GM12873 (cell line): ENCODE results near the gene MAP3K20.

Experiments
- TF ChIP-seq, protein P1 (sequence below): IDR thresholded peaks from 2 replicates; pipeline ENCODE4 v1.5.1; 2012; ENCODE audit warnings: low read depth, mild to moderate bottlenecking, moderate library complexity, low read length, control low read depth; ENCODE audit not compliant: insufficient read depth; ENCODE audit errors: missing control alignments

Gene MAP3K20

DNA sequence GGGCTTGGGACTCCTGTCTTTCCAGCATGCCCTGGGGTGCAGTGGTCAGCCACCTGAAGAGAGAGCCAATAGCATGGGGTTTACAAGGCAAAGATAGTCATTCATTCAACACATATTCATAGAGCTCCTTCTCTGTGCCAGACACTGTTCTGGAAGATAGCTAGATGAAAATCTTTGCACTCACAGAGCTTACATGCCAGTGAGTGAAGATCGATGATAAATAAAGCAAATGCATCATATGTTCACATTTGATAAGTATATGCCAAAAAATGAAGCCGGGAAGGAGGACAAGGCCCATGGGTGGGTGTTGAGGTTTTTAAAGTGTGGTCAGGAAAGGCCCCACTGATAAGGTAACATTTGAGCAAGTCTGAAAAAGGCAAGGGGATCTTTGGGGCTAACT, 148.2 kb downstream of the MAP3K20 start:
- TF ChIP-seq, protein P1, sequence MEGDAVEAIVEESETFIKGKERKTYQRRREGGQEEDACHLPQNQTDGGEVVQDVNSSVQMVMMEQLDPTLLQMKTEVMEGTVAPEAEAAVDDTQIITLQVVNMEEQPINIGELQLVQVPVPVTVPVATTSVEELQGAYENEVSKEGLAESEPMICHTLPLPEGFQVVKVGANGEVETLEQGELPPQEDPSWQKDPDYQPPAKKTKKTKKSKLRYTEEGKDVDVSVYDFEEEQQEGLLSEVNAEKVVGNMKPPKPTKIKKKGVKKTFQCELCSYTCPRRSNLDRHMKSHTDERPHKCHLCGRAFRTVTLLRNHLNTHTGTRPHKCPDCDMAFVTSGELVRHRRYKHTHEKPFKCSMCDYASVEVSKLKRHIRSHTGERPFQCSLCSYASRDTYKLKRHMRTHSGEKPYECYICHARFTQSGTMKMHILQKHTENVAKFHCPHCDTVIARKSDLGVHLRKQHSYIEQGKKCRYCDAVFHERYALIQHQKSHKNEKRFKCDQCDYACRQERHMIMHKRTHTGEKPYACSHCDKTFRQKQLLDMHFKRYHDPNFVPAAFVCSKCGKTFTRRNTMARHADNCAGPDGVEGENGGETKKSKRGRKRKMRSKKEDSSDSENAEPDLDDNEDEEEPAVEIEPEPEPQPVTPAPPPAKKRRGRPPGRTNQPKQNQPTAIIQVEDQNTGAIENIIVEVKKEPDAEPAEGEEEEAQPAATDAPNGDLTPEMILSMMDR: no peak

DNA sequence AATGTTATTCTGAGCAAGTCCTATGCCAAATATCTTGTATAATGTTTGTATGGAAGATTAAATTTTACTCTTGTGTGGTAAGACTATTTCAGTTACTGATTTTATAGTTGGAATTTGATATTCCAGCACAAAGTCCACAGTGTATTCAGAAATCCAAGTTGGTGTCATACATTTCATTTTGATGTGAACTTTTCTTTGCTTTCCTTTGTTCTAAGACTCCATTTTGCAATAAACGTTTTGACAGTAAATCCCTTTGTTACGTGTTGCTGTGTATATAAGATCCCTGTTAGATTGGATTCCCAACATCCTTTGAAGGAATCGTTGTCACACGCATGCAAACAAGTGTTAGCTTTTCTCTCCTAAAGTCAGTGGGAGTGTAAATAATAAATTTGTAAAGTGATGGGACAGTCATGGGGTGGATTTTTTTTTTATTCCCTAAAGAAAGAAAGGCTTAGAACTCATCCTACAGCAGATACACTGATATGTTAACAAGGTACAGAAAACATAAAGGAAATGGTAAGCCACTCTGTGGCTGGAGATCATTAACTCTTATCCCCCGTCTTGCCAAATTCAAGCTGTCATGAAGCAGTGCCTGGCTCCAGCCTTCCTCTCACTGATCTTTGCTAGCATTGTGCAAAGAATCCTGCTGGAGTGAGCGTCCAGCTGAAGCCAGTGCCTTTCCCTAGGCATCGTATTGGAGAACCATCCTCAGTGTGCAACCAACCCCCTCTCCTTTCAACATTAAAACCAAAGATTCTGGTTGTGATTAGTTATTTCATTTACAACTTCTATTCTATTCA, 151.5 kb downstream of the MAP3K20 start:
- TF ChIP-seq, protein P1: no peak

DNA sequence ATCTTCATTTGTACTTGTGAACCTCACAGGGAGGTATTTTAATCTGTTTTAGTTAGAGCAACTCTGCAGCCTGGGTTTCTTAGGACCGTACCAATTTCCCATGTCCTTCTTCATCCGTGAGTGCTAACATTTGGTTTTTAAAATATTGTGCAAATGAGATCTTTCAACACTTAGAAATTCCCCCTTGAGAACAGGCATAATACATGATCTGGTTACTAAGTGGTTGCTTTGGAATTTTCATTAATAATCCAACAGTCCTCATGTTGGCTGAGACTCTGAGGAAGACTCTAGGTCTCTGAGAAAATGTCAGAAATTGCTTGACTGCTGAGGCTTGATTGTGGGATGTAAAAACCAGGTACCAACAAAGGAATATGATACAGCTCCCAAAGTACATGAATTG, 153.4 kb downstream of the MAP3K20 start:
- TF ChIP-seq, protein P1: no peak

DNA sequence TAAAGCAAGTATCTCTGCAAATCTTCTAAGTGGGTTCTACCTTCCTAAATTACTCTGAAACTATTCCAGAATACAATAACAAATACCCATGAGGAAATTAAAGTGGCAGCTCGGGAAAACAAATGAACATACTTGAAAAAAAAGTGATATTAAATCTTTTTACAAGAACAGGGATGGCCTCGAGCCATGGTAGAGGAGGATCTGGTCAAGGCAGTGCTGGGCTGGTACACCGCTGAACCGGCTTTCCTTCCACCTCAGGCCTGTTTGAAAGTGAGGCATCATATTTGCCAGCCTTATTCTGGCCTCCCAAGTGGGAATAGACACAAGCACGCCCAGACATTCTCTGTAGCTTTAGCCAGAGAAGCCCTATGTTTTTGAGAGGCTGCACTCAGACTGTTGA, 154.5 kb downstream of the MAP3K20 start:
- TF ChIP-seq, protein P1: no peak

DNA sequence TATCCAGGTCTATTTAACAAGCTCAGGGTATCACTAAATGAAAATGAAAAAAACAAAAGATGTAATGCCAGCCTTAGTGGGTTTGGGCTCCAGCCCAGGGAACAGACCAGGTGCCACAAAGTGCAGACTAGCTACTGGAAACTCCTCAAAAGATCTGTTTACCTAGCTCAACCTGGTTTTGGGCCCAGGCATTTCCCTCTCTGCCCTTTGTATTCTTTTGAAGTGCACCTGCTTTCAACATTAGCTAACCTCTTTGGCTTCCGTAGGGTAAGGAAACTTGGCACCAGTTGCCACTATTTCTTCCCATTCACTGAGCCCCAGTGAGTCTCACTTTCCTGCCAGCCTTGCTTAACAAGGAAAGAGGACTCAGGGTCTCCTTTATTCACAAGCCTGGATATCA, 155.4 kb downstream of the MAP3K20 start:
- TF ChIP-seq, protein P1: no peak

DNA sequence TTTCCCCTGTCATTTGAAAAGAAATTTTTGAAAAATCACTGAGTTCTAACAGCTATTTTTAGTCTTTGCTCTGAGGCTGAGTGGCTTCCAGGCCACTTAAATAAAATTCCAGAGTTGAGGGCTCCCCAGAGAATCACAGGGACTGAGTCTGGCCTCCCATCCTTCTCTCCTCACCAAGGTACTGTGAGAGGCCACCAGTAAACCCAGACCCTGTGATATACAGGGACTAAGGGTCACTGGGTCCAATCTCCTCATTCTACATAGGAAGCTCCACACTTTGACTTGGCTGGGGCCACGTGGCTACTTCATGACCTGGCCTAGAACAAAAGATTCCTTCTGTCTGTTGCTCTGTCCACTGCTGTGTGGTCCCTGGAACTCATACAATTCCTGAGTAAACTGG, 155.8 kb downstream of the MAP3K20 start:
- TF ChIP-seq, protein P1: no peak

DNA sequence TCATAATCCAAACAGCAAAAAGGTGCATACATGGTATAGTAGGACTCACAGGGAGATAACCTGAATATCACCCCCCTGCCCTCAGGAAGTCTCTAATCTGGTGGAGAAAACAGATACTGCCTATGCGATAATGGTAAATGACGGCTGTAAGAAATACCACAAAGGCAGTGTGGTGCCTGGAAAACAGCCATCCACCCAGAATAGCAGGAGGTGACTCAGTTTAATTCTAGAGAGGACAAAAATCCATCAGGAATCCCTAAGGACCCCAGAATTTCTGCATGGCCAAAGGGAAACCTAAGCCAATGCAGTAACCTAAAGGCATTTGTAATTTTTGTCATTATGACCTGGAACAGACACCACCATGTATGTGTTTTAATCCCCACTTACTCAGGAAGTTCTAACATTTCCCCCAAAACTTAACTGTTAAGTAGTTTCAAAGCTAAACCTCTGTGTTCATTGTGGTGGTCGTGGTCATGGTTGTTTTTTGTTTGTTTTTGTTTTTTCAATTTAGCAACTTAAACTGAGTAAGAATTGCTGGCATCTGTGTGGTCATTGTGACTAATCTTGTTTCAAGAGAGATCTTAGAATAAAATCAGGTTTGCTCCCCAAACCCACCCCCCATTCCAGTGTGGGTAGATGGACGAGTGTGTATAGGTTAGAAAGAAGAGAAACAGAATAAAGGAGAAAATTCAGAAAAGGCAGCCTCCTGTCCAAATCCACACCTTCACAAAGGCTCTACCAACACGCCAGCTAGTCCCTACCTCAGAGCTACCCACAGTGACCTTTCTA, 157.5 kb downstream of the MAP3K20 start:
- TF ChIP-seq, protein P1: no peak
